Neural cell (in vitro differentiated cells): ENCODE measurements around the gene GPR62. TPM values are rescaled to one million over a fixed set of nuclear protein-coding genes. Genes with fewer than 3 reads are reported as not detected.

Source experiments
- H2AFZ ChIP-seq: fragments of 200-600, 300-800 bp; sonication (generic), shearing (Covaris generic); 2 replicates; pipeline ENCODE4 v1.6.0; 2014; ENCODE audit warnings: low read depth, mild to moderate bottlenecking, antibody characterized with exemption, low read length, moderate library complexity
- H3F3A ChIP-seq: fragments of 200-600 bp; shearing (Covaris generic); 2 replicates; pipeline ENCODE4 v1.6.1; 2016; ENCODE audit warnings: mild to moderate bottlenecking, moderate library complexity, mixed read lengths, antibody characterized with exemption, low read length; ENCODE audit not compliant: insufficient read depth, poor library complexity, severe bottlenecking
- H3K27ac ChIP-seq: fragments of 200-600, 300-800 bp; sonication (generic), shearing (Covaris generic); 2 replicates; pipeline ENCODE4 v1.5.1; 2014; ENCODE audit warnings: mild to moderate bottlenecking, low read length, moderate library complexity
- H3K27me3 ChIP-seq: fragments of 300-800, 200-600 bp; sonication (generic), shearing (Covaris generic); 2 replicates; pipeline ENCODE4 v1.6.0; 2014; ENCODE audit warnings: mild to moderate bottlenecking, low read depth, low read length, moderate library complexity; ENCODE audit not compliant: insufficient read depth
- H3K36me3 ChIP-seq: fragments of 300-800, 200-600 bp; sonication (generic), shearing (Covaris generic); 2 replicates; pipeline ENCODE4 v1.5.1; 2014; ENCODE audit warnings: mild to moderate bottlenecking, antibody characterized with exemption, low read length, moderate library complexity; ENCODE audit not compliant: insufficient read depth
- H3K4me2 ChIP-seq: fragments of 300-800, 200-600 bp; sonication (generic), shearing (Covaris generic); 2 replicates; pipeline ENCODE4 v1.6.0; 2014; ENCODE audit warnings: mild to moderate bottlenecking, low read length
- H3K4me3 ChIP-seq: fragments of 300-800, 200-600 bp; sonication (generic), shearing (Covaris generic); 2 replicates; pipeline ENCODE4 v1.5.1; 2014; ENCODE audit warnings: mild to moderate bottlenecking, low read length, moderate library complexity
- H3K79me2 ChIP-seq: fragments of 200-600 bp; shearing (Covaris generic); replicated peaks from 2 replicates; pipeline ENCODE4 v1.6.0; 2014; ENCODE audit warnings: mild to moderate bottlenecking, low read length, moderate library complexity; ENCODE audit not compliant: insufficient read depth
- H3K9ac ChIP-seq: fragments of 300-800, 200-600 bp; sonication (generic), shearing (Covaris generic); 2 replicates; pipeline ENCODE4 v1.6.1; 2016; ENCODE audit warnings: mild to moderate bottlenecking, low read length, mixed read lengths
- H3K9me2 ChIP-seq: fragments of 200-600 bp; shearing (Covaris generic); 2 replicates; pipeline ENCODE4 v1.6.1; 2016; ENCODE audit warnings: mild to moderate bottlenecking, low read length, mixed read lengths; ENCODE audit not compliant: insufficient read depth
- H3K9me3 ChIP-seq: fragments of 200-600, 300-800 bp; sonication (generic), shearing (Covaris generic); 2 replicates; pipeline ENCODE4 v1.6.1; 2016; ENCODE audit warnings: mild to moderate bottlenecking, mixed run types, low read length, moderate library complexity, mixed read lengths
- H4K20me1 ChIP-seq: fragments of 200-600 bp; shearing (Covaris generic); 2 replicates; pipeline ENCODE4 v1.6.1; 2016; ENCODE audit warnings: mild to moderate bottlenecking, mixed run types; ENCODE audit not compliant: insufficient read depth
- EP300 ChIP-seq: fragments of 450-650 bp; conservative IDR thresholded peaks from 2 replicates; pipeline ENCODE4 v1.6.1; 2014; ENCODE audit warnings: antibody characterized with exemption, mild to moderate bottlenecking, moderate library complexity; ENCODE audit not compliant: poor library complexity, severe bottlenecking
- EZH2 ChIP-seq: fragments of 200-600, 300-800 bp; shearing (Covaris generic), sonication (generic); IDR thresholded peaks from 2 replicates; pipeline ENCODE4 v1.6.1; 2014; ENCODE audit warnings: antibody characterized with exemption, low read length, borderline replicate concordance, mild to moderate bottlenecking; ENCODE audit not compliant: insufficient read depth, poor library complexity, severe bottlenecking
- MXI1 ChIP-seq: fragments of 450-650 bp; conservative IDR thresholded peaks from 2 replicates; pipeline ENCODE4 v1.6.1; 2014; ENCODE audit warnings: antibody characterized with exemption, mild to moderate bottlenecking; ENCODE audit not compliant: poor library complexity, severe bottlenecking
- POLR2AphosphoS5 ChIP-seq: IDR thresholded peaks from 2 replicates; pipeline ENCODE4 v1.6.1; 2012
- RAD21 ChIP-seq: fragments of 450-650 bp; conservative IDR thresholded peaks from 2 replicates; pipeline ENCODE4 v1.6.1; 2014; ENCODE audit warnings: antibody characterized with exemption, mild to moderate bottlenecking, moderate library complexity
- SMC3 ChIP-seq: fragments of 450-650 bp; conservative IDR thresholded peaks from 2 replicates; pipeline ENCODE4 v1.6.1; 2014; ENCODE audit warnings: antibody characterized with exemption, mild to moderate bottlenecking, moderate library complexity; ENCODE audit not compliant: poor library complexity
- TAF1 ChIP-seq: IDR thresholded peaks from 2 replicates; pipeline ENCODE4 v1.6.1; 2012; ENCODE audit warnings: low read depth
- polyA plus RNA-seq: library from polyadenylated mRNA; depleted of rRNA; stranded (reverse); fragments of >200 nt; gene quantifications from 2 replicates; pipeline ENCODE4 v1.2.3, GENCODE V29; 2014
- TF ChIP-seq, protein P1 (sequence below): IDR thresholded peaks from 2 replicates; pipeline ENCODE4 v1.6.1; 2012; ENCODE audit warnings: borderline replicate concordance
- TF ChIP-seq, protein P2 (sequence below): fragments of 450-650 bp; IDR thresholded peaks from 2 replicates; pipeline ENCODE4 v1.5.1; 2014; ENCODE audit warnings: antibody characterized with exemption, mild to moderate bottlenecking, moderate library complexity; ENCODE audit not compliant: poor library complexity, severe bottlenecking

GPR62 gene
- polyA plus RNA-seq, 1 donor from 2014 or later: not detected

DNA sequence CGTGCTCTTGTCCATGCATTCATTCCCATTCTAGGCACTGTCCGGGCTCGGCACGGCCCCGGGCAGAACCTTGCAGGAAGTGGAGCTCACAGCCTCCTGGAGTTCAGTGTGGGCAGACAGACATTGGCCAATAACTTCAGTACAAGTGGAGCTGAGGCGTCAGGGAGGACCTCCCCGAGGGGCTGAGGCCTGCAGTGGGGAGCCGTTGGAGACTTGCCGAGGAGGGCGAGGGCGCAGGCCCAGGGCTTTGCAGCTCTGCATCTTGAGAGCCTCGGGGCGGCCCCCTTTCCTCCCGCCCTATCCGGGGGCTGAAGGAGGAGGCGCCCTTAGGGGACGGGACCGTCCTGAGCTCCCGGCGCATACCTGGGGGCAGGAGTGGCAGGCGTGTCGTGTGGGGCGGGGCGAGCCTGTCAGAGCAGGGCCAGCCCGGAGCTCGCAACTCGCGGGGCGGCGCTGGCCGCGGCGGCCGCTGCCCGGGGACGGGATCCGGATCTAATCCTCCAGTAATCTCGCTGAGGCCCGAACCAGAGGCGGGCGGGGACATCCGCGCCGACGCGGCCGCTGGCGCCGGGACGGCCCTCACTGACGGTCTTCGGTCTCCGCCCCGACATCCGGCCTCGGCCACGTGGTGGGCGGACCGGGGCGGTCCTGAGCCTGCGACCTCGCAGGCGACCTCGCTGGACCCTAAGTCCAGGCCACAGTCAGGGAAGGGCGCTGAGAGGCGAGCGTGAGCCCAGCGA lies 27.8 kb downstream of the GPR62 start, which contains the start of gene ACY1:
TSS of gene ACY1 (plus strand) at position 698 of the 740 bp plus-strand sequence. CDS start 530 bp downstream, outside the sequence.
- no peaks in the 10 kb centered on the region for H3K9me3 ChIP-seq
- no peaks in the 10 kb centered on the region for H3K27me3 ChIP-seq
- no peak within 1 kb of the TSS for H2AFZ ChIP-seq
- no peaks in the 10 kb centered on the region for H3F3A ChIP-seq
- H3K27ac ChIP-seq: no peak within 1 kb of the TSS
- H3K36me3 ChIP-seq: no peaks in the 10 kb centered on the region
- H3K9me2 ChIP-seq: no peaks in the 10 kb centered on the region
- TF ChIP-seq SMC3 (no peak), EP300 (no peak), EZH2 (no peak), RAD21 (no peak), MXI1 (no peak), TAF1 (no peak), POLR2AphosphoS5 (no peak)
- TF ChIP-seq, protein P1, sequence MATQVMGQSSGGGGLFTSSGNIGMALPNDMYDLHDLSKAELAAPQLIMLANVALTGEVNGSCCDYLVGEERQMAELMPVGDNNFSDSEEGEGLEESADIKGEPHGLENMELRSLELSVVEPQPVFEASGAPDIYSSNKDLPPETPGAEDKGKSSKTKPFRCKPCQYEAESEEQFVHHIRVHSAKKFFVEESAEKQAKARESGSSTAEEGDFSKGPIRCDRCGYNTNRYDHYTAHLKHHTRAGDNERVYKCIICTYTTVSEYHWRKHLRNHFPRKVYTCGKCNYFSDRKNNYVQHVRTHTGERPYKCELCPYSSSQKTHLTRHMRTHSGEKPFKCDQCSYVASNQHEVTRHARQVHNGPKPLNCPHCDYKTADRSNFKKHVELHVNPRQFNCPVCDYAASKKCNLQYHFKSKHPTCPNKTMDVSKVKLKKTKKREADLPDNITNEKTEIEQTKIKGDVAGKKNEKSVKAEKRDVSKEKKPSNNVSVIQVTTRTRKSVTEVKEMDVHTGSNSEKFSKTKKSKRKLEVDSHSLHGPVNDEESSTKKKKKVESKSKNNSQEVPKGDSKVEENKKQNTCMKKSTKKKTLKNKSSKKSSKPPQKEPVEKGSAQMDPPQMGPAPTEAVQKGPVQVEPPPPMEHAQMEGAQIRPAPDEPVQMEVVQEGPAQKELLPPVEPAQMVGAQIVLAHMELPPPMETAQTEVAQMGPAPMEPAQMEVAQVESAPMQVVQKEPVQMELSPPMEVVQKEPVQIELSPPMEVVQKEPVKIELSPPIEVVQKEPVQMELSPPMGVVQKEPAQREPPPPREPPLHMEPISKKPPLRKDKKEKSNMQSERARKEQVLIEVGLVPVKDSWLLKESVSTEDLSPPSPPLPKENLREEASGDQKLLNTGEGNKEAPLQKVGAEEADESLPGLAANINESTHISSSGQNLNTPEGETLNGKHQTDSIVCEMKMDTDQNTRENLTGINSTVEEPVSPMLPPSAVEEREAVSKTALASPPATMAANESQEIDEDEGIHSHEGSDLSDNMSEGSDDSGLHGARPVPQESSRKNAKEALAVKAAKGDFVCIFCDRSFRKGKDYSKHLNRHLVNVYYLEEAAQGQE: no peak
- TF ChIP-seq, protein P2, sequence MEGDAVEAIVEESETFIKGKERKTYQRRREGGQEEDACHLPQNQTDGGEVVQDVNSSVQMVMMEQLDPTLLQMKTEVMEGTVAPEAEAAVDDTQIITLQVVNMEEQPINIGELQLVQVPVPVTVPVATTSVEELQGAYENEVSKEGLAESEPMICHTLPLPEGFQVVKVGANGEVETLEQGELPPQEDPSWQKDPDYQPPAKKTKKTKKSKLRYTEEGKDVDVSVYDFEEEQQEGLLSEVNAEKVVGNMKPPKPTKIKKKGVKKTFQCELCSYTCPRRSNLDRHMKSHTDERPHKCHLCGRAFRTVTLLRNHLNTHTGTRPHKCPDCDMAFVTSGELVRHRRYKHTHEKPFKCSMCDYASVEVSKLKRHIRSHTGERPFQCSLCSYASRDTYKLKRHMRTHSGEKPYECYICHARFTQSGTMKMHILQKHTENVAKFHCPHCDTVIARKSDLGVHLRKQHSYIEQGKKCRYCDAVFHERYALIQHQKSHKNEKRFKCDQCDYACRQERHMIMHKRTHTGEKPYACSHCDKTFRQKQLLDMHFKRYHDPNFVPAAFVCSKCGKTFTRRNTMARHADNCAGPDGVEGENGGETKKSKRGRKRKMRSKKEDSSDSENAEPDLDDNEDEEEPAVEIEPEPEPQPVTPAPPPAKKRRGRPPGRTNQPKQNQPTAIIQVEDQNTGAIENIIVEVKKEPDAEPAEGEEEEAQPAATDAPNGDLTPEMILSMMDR: no peak
- no peak within 1 kb of the TSS for H3K4me2 ChIP-seq
- no peaks in the 10 kb centered on the region for H4K20me1 ChIP-seq
- peak within 1 kb of the TSS; percentile 59 for H3K4me3 ChIP-seq
- H3K9ac ChIP-seq: peak within 1 kb of the TSS; percentile 46
- no peaks in the 10 kb centered on the region for H3K79me2 ChIP-seq

DNA sequence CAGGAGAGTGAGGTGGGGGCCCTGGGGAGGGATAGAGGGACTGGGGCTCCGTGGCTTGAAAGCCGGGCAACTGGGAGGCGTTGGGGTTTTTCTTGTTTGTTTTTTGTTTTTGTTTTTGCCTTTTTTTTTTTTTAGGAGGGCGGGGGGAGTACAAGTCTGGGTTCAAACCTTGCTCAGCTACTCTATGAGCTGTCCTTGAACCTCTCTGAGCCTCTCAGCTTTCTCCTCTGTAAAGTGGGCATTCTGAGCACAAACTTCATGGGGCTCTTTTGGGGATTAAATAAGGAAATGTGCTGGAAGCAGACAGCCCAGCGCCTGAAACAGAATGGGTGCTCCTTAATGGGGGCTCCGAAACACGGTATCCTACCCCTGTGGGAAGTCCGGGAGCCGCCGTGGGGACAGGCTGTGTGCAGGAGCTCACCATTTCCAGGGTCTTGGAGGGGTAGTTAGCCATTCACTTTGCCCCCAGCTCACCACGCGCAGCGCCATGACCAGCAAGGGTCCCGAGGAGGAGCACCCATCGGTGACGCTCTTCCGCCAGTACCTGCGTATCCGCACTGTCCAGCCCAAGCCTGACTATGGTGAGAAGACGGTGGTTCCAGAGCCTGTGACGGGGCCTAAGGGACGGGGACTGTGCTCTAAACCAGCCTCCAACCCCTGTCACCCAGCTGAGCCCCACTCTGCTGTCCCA lies 28.5 kb downstream of the GPR62 start:
- Histone ChIP-seq H4K20me1 (no peaks in the 10 kb centered on the region), H3K4me2 (no peak overlapping the region), H3F3A (no peaks in the 10 kb centered on the region), H3K9ac (peak overlapping the region; percentile 46), H3K79me2 (no peaks in the 10 kb centered on the region), H3K27me3 (no peaks in the 10 kb centered on the region), H2AFZ (no peak overlapping the region), H3K27ac (no peak overlapping the region), H3K9me2 (no peaks in the 10 kb centered on the region), H3K4me3 (peak overlapping the region; percentile 59), H3K9me3 (no peaks in the 10 kb centered on the region), H3K36me3 (no peaks in the 10 kb centered on the region)
- TF ChIP-seq, protein P2: no peak
- TF ChIP-seq TAF1 (no peak), MXI1 (no peak), RAD21 (no peak), EP300 (no peak), POLR2AphosphoS5 (no peak)
